ENCODE measurements around the gene KRT81.
A peak's percentile ranks its signal among the peaks of the same experiment; 100 is the strongest.
"Not testable (repeated sequence)": the region's sequence is repeated elsewhere in the genome, so short reads cannot be mapped to it uniquely, and the experiment has no call there.

The KRT81 gene

GRCh38 chr12:52253391-52254179 lies 37.7 kb downstream of the KRT81 start:
- no peak for DNase-seq (ENCODE audit: low read depth)

GRCh38 chr12:52252728-52253343 lies 38.5 kb downstream of the KRT81 start:
- DNase-seq (ENCODE audit: low read depth): no peak

DNA sequence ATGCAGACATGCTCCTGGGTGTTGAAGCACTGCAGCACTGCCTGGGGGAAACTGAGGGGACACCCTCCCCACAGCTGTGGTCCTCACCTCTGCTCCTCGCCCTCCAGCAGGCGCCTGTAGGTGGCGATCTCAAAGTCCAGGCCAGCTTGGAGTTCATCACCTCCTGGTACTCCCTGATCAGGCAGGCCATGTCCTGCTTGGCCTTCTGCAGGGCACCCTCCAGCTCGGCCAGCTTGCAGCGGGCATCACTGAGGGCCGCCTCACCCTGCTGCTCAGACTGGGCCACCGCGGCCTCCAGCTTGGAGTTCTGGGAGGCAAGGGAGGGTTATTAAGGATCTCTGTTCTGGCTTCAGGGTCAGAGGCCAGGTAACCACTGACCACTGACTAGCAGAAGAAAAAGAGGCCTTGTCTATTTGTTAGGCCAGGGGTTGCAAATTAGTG lies 39.1 kb downstream of the KRT81 start:
- not testable (repeated sequence) for DNase-seq (ENCODE audit: low read depth)

GRCh38 chr12:52251367-52252051 lies 39.8 kb downstream of the KRT81 start:
- DNase-seq (ENCODE audit: low read depth): no peak

- DNase-seq (ENCODE audit: low read depth): no peak
These were observed 41.0 kb downstream of the KRT81 start for GRCh38 chr12:52250048-52250990.

DNA sequence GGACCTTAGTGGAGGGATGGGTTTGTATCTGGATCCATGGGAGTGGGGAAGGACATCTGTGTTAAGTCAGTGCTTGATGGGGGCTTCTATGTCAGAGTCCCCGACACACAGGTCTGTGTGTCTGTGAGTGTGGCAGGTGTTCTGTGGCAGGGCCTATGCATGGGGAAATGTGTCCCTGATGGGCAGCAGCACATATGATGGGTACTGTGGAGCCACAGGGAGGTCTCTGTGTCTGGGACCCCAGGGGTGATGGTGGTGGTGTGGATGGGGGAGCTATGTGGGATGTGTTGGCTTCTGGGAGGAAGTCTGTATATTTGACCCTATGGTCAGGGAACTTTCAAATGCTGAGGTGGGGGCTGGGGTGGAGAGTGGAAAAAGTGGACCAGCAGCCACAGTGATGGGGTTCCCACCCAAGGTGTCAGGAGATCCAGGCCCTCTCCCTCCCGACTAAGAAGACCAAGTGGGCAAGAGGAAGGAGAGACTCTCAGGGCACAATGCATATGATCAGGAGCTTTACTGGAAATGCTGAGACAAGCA lies 41.8 kb downstream of the KRT81 start:
- DNase-seq (ENCODE audit: low read depth): no peak

DNA sequence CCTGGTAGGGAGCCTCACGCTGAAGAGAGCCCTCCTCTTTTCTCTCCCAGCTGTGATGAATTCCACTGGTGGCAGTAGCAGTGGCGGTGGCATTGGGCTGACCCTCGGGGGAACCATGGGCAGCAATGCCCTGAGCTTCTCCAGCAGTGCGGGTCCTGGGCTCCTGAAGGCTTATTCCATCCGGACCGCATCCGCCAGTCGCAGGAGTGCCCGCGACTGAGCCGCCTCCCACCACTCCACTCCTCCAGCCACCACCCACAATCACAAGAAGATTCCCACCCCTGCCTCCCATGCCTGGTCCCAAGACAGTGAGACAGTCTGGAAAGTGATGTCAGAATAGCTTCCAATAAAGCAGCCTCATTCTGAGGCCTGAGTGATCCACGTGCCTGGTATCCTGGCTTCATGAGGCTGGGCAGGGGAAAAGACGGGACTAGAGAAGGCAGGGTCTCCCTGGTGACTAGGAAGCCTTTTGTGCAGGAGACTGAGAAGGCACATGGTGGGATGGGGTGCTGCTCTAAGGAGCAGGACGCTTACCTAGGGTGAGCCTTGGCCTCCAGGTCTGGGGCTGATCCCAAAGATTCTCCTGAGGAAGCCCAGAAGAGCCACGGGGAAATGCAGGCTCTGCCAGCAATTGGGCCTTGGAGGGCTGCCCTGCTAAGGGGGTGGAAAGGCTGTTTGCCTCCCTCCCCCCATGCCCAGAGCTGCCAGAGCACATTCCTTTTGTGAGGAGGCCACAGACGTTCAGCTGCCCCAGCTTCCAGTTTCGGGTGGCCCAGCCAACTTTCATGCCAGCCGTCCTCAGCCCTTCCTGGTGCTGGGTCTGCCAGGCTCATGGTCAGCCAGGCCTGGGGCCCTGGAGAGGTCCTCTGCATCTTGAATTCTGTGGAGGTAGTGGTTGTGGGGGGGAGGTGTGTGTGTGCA lies 42.5 kb downstream of the KRT81 start:
- no peak for DNase-seq (ENCODE audit: low read depth)

- no peak for DNase-seq (ENCODE audit: low read depth)
These were observed 43.5 kb downstream of the KRT81 start for GRCh38 chr12:52247622-52248540.

DNA sequence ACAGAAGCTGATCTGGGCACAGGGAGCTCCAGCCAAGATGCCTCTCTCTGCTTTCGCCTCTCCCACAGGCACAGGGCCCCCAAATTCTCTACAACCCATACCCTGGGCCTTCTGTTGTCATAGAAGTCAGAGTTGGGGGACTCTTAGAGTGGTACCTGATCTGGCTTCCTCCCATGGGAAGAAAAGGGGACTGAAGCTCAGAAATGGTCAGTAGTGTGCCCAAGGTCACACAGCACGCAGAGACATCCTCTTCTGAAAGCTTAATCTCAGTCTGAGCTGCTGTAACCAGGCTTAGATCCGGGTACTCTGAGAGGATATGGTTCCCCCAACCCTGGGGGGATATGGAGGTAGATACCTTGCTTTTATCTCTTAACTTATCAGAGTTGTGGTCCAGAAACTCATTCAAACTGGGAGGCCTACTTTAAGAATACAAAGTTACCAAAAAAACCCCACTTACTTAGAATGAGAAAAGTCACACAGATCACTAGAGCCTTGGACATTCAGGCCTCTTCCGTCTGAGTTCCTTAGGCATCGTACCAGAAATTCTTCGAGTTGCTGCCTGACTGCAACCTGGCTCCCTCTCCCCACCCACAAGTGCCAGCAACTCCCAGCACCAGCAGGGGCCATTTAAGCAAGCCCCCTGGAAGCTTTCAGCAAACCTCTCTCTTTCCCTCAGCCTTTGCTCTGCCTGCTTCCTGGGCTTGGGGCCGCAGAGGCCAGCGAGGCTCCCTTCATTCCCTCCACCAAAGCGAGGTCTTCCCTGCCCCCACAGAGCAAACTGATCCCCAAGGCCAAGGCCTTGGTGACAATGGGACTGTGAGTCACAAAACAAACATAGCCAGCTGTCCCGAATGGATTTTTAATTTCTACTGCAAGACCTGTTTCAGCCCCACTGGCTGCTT lies 44.4 kb downstream of the KRT81 start:
- DNase-seq (ENCODE audit: low read depth): no peak

GRCh38 chr12:52245962-52246569 lies 45.3 kb downstream of the KRT81 start:
- DNase-seq (ENCODE audit: low read depth): no peak

GRCh38 chr12:52245259-52245961 lies 45.9 kb downstream of the KRT81 start:
- DNase-seq (ENCODE audit: low read depth): no peak

GRCh38 chr12:52244615-52244994 lies 46.7 kb downstream of the KRT81 start:
- no peak for DNase-seq (ENCODE audit: low read depth)

GRCh38 chr12:52243856-52244614 lies 47.3 kb downstream of the KRT81 start:
- DNase-seq (ENCODE audit: low read depth): peak; percentile 12

DNA sequence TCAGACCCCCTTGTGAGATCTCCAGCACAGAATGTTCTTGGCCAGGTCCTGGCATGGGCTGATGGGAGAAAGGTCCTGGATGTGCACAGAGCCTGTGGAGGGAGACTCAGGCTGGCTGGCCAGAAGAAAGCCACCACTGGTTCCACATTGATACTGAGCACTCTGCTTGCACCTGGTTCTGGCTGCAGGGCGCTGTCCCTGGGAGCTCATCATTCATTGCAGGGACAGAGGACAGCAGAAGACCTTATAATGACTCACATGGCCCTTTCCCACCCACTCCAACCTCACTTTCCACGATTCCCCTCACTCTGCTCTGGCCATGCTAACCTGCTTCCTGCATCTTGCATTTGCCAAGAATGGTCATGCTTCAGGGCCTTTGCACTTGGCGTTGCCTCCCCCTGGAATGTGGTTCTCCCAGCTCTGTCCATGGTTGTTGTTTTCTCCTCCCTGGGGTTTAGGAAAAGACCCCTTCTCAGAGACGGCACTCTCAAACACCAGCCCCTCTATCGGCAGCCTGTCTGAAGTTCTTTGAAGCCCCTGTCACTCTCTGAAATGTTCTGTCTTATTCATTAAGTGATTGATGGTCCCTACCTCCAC lies 48.0 kb downstream of the KRT81 start:
- no peak for DNase-seq (ENCODE audit: low read depth)

- DNase-seq (ENCODE audit: low read depth): no peak
These were observed 48.7 kb downstream of the KRT81 start for GRCh38 chr12:52242442-52243258.
